ENCODE results near the gene SLF2. TPM values are rescaled to one million over a fixed set of nuclear protein-coding genes. Genes with fewer than 3 reads are reported as not detected.

SLF2 gene
- total and polyA plus RNA-seq, 8 donors, result 2.3 to 49.9 (median 14.4) TPM

DNA sequence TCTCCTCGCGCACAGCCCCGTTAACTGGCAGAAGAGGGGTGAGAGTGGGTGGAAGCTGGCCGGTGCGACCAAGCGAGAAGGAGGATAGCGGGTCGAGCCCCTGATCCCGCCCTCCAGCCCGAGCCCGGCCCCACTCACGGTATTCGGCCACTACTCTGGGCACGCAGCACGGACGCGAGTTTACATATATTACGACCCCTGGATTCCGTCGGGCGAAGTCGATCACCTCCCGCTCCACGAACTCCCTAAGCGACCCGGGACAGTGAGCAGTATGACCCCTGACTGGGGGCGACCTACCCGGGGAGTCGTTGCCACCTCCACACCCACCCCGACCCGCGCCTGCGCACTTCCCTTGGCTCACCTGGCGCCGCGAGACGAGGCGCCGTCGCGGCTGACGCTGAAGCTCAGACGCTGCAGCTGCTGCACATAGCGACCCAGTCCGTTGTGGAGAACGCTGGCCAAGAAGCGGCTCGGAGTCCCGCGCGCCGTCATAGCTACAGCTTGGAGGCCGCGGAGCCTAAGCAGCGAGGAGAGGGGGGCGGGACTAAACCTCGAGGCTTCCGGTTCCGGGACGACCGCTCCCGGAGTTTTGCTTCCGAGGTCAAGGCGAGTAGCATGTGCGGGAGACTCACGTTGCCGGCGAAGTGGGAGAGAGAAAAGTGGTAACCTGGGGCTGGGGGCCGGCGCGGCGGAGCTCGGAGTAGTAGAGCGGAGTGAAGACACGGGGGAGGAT lies 74.4 kb downstream of the SLF2 start, which contains the start of the genes MRPL43 and TWNK:
Gene MRPL43, minus strand, starts transcription at position 546 of the 733 bp plus-strand sequence. Its CDS starts 54 bp downstream, at position 492.
Gene TWNK, plus strand, starts transcription at position 592 of the 733 bp plus-strand sequence. CDS start 668 bp downstream, outside the sequence.
- Histone ChIP-seq H3K9me3 (no peaks in the 10 kb centered on the region), H3K4me1 (peaks cover 21 to 52% (median 44%) of the 10 kb centered on the region in 4 donors), H3K27ac (peak within 1 kb of the TSS; percentile 69 to 86 (median 82)), H3K27me3 (no peaks in the 10 kb centered on the region), H3K4me3 (peak within 1 kb of the TSS; percentile 66 to 94 (median 92)), H3K36me3 (peaks cover 15 to 68% (median 59%) of the 10 kb centered on the region in 4 donors)
- intact Hi-C loops (cut with DNase I; ENCODE audit: low total_unique reads), result no loop called here
- DNase-seq, result peak; percentile 87 to 95
- 0 to 1% (median 1%) methylated on average over 64 to 75 of the region's 75 CpGs for WGBS, 5 donors
- TF ChIP-seq CTCF (IDR thresholded peaks at IDR 0.05) (peak in 1 of 7 experiments; percentile 14), POLR2A (IDR thresholded peaks at IDR 0.05) (no peak), EP300 (IDR thresholded peaks at IDR 0.05) (no peak), POLR2AphosphoS5 (IDR thresholded peaks at IDR 0.05) (peak; percentile 22 to 83 (median 59))

DNA sequence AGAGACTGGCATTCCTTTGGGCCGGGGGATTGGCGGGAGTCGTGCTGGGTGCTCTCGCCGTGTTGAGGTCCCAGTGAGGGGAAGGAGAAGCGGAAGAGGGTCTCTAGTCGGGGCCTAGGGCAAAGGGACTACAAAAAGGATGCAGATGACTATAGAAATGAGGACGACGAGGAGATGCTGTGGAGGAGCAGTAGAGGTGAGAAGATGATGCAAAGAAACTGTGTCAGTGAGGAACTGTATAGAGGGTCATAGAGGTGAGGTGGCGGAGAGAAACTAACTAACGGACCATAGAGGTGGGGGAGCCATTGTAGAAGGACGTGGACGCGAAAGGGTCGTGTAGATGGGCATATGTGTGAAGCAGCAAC lies 74.9 kb downstream of the SLF2 start:
- TF ChIP-seq POLR2A (IDR thresholded peaks at IDR 0.05) (no peak), CTCF (IDR thresholded peaks at IDR 0.05) (no peak)
- intact Hi-C loops (cut with DNase I; ENCODE audit: low total_unique reads), result no loop called here

GRCh38 chr10:100988166-100988565 lies 75.4 kb downstream of the SLF2 start:
- intact Hi-C loops (cut with DNase I; ENCODE audit: low total_unique reads), result no loop called here
- Histone ChIP-seq H3K4me3 (peak overlapping the region; percentile 66 to 94 (median 92)), H3K27ac (peak overlapping the region in 1 of 5 donors; percentile 86)

More for the DNA sequence above, 74.9 kb downstream of the SLF2 start:
- Histone ChIP-seq H3K27me3 (no peaks in the 10 kb centered on the region), H3K4me3 (peak overlapping the region; percentile 66 to 94 (median 92)), H3K4me1 (peaks cover 21 to 52% (median 44%) of the 10 kb centered on the region in 4 donors), H3K36me3 (peaks cover 17 to 66% (median 57%) of the 10 kb centered on the region in 4 donors), H3K27ac (peak overlapping the region; percentile 69 to 86 (median 82)), H3K9me3 (no peaks in the 10 kb centered on the region)
- WGBS, 5 donors, result 1 to 3% (median 2%) methylated on average over 15 of the region's 15 CpGs
- DNase-seq, result no peak

More at GRCh38 chr10:100988166-100988565, 75.4 kb downstream of the SLF2 start:
- WGBS, 5 donors, result 57 to 64% (median 64%) methylated on average over 10 of the region's 10 CpGs
- Histone ChIP-seq H3K27me3 (no peaks in the 10 kb centered on the region), H3K36me3 (peaks cover 22 to 66% (median 57%) of the 10 kb centered on the region in 4 donors), H3K9me3 (no peaks in the 10 kb centered on the region), H3K4me1 (peaks cover 21 to 52% (median 44%) of the 10 kb centered on the region in 4 donors)
- TF ChIP-seq EP300 (IDR thresholded peaks at IDR 0.05) (no peak), CTCF (IDR thresholded peaks at IDR 0.05) (no peak), POLR2AphosphoS5 (IDR thresholded peaks at IDR 0.05) (no peak), POLR2A (IDR thresholded peaks at IDR 0.05) (no peak)
- no peak for DNase-seq

Measured in stomach (tissue), 9 donors.